Liver (tissue), 9 donors: Measurements from ENCODE around the gene KNDC1. TPM values are rescaled to one million over a fixed set of nuclear protein-coding genes. Genes with fewer than 3 reads are reported as not detected.

Experiments used
- DNase-seq: peaks from one replicate; pipeline ENCODE4 v3.0.0-alpha.2; 2017; ENCODE audit warnings: low spot score
- H3K27ac ChIP-seq, 2 donors: one replicate each; pipeline ENCODE4 v1.7.0; 2013; ENCODE audit warnings: inconsistent platforms in 2 of 2, low read length in 2 of 2, control low read depth in 1 of 2, low read depth in 1 of 2, mild to moderate bottlenecking in 1 of 2
- H3K27me3 ChIP-seq, 4 donors: one replicate each; pipeline versions ENCODE4 v1.6.1 to v1.7.0; 2013; ENCODE audit warnings: low read length in 3 of 4, inconsistent platforms in 1 of 4, mild to moderate bottlenecking in 1 of 4, moderate library complexity in 1 of 4; ENCODE audit not compliant: control insufficient read depth in 4 of 4, insufficient read depth in 4 of 4
- H3K36me3 ChIP-seq, 4 donors: one replicate each; pipeline versions ENCODE4 v1.6.1 to v1.7.0; 2013; ENCODE audit warnings: low read length in 3 of 4, mild to moderate bottlenecking in 3 of 4, low read depth in 1 of 4, moderate library complexity in 1 of 4; ENCODE audit not compliant: control insufficient read depth in 4 of 4, insufficient read depth in 3 of 4
- H3K4me1 ChIP-seq, 4 donors: one replicate each; pipeline versions ENCODE4 v1.6.1 to v1.7.0; 2013; ENCODE audit warnings: low read length in 3 of 4, mild to moderate bottlenecking in 3 of 4, moderate library complexity in 1 of 4; ENCODE audit not compliant: control insufficient read depth in 4 of 4, insufficient read depth in 4 of 4
- H3K4me3 ChIP-seq, 3 donors: one replicate each; pipeline versions ENCODE4 v1.6.1 to v1.7.0; 2013; ENCODE audit warnings: low read length in 3 of 3, control low read depth in 1 of 3, low read depth in 1 of 3, mild to moderate bottlenecking in 1 of 3
- H3K9ac ChIP-seq, 2 donors: one replicate each; pipeline ENCODE4 v1.7.0; 2013; ENCODE audit warnings: low read length in 2 of 2, mild to moderate bottlenecking in 2 of 2, moderate library complexity in 2 of 2, control low read depth in 1 of 2, low read depth in 1 of 2
- H3K9me3 ChIP-seq, 4 donors: one replicate each; pipeline versions ENCODE4 v1.6.1 to v1.7.0; 2013; ENCODE audit warnings: low read length in 3 of 4; ENCODE audit not compliant: control insufficient read depth in 4 of 4
- EGR1 ChIP-seq, 2 donors: IDR thresholded peaks; 2 replicates each; pipeline ENCODE4 v1.6.1; 2016 to 2018; ENCODE audit warnings: antibody characterized with exemption in 2 of 2, low read depth in 2 of 2
- FOXA1 ChIP-seq: IDR thresholded peaks from 2 replicates; pipeline ENCODE4 v1.6.1; 2016; ENCODE audit warnings: antibody characterized with exemption
- FOXA2 ChIP-seq: IDR thresholded peaks from 2 replicates; pipeline ENCODE4 v1.6.1; 2016; ENCODE audit warnings: antibody characterized with exemption
- GABPA ChIP-seq, 2 donors: IDR thresholded peaks in 1 of 2; conservative IDR thresholded peaks in 1 of 2; 2 replicates each; pipeline ENCODE4 v1.6.1; 2016; ENCODE audit warnings: antibody characterized with exemption in 2 of 2, mild to moderate bottlenecking in 1 of 2, moderate library complexity in 1 of 2
- HNF4A ChIP-seq, 2 donors: conservative IDR thresholded peaks; 2 replicates each; pipeline ENCODE4 v1.6.1; 2016; ENCODE audit warnings: antibody characterized with exemption in 2 of 2, mild to moderate bottlenecking in 2 of 2
- HNF4G ChIP-seq: IDR thresholded peaks from 2 replicates; pipeline ENCODE4 v1.6.1; 2016; ENCODE audit warnings: antibody characterized with exemption
- JUND ChIP-seq, 2 donors: IDR thresholded peaks; 2 replicates each; pipeline ENCODE4 v1.6.1; 2016; ENCODE audit warnings: antibody characterized with exemption in 2 of 2
- NR2F2 ChIP-seq: IDR thresholded peaks from 2 replicates; pipeline ENCODE4 v1.6.1; 2016; ENCODE audit warnings: antibody characterized with exemption
- RAD21 ChIP-seq, 2 donors: IDR thresholded peaks; 2 replicates each; pipeline ENCODE4 v1.6.1; 2016; ENCODE audit warnings: antibody characterized with exemption in 2 of 2, mild to moderate bottlenecking in 2 of 2
- RXRA ChIP-seq, 2 donors: IDR thresholded peaks; 2 replicates each; pipeline ENCODE4 v1.6.1; 2017 to 2018; ENCODE audit warnings: antibody characterized with exemption in 2 of 2, mild to moderate bottlenecking in 1 of 2
- SP1 ChIP-seq: IDR thresholded peaks from 2 replicates; pipeline ENCODE4 v1.6.1; 2018; ENCODE audit warnings: antibody characterized with exemption, mild to moderate bottlenecking
- TAF1 ChIP-seq: conservative IDR thresholded peaks from 2 replicates; pipeline ENCODE4 v1.6.1; 2016; ENCODE audit warnings: antibody characterized with exemption, mild to moderate bottlenecking
- YY1 ChIP-seq: IDR thresholded peaks from 2 replicates; pipeline ENCODE4 v1.6.1; 2016; ENCODE audit warnings: antibody characterized with exemption, mild to moderate bottlenecking
- WGBS: extraction: QIAGEN DNeasy Blood & Tissue Kit; methylation state at CpG from one replicate; pipeline ENCODE4 v1.1.7; 2013; 5-methylcytosine and 5-hydroxymethylcytosine counted together
- polyA plus RNA-seq, 2 donors: library from polyadenylated mRNA; stranded (reverse) in 1 of 2; unstranded in 1 of 2; fragments of 200-250 nt in 1 of 2; fragments of >200 nt in 1 of 2; fragmentation: Nextera tagmentation in 1 of 2; extraction: Ambion mirVana in 1 of 2; gene quantifications; one replicate each; pipeline versions ENCODE4 v1.2.1 to v1.2.3, GENCODE V29; 2013 to 2015
- total RNA-seq, 2 donors: library from RNA; depleted of rRNA; stranded (reverse); fragments of >200 nt; gene quantifications; one replicate each; pipeline ENCODE4 v1.2.3, GENCODE V29; 2014
- TF ChIP-seq, protein P1 (sequence below): IDR thresholded peaks from 2 replicates; pipeline ENCODE4 v1.6.1; 2016; ENCODE audit warnings: antibody characterized with exemption
- TF ChIP-seq, protein P2 (sequence below): fragments of 150-350 bp; IDR thresholded peaks from 2 replicates; pipeline ENCODE4 v1.5.1; 2017; ENCODE audit warnings: improper control_type of control experiment, low read depth, low read length; ENCODE audit not compliant: missing input control
- TF ChIP-seq, protein P3 (sequence below): IDR thresholded peaks from 2 replicates; pipeline ENCODE4 v1.6.1; 2016; ENCODE audit warnings: antibody characterized with exemption
- TF ChIP-seq, protein P4 (sequence below): IDR thresholded peaks from 2 replicates; pipeline ENCODE4 v1.6.1; 2016; ENCODE audit warnings: antibody characterized with exemption, mild to moderate bottlenecking
- TF ChIP-seq, protein P5 (sequence below): IDR thresholded peaks from 2 replicates; pipeline ENCODE4 v1.6.1; 2016; ENCODE audit warnings: antibody characterized with exemption
- donor health status: healthy.
- donor health status: healthy.
- donor health status: healthy.
- donor health status: healthy.
- donor health status: healthy.

The KNDC1 gene
- total and polyA plus RNA-seq, 4 donors = 0.53 to 12.9 (median 4.3) TPM

DNA sequence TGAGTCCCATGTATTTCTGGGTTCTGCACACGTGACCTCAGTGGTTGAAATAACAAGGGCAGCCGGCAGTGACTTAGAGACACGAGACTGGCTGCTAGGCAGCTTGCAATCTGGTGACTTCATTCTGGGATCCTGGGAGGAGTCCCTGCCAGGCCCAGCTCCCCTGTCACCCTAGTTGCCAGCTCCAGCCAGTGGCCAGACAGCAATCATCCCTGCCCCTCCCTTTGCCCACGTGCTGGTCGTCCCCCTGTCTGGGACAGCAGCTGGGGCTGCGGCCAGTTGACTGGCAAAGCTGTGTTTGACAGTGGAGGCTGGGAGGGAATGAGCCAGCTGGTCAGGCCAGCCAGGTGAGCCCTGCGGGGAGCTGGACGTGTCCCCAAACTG is 42.3 kb upstream of the KNDC1 start:
- no peak for TF ChIP-seq HNF4G
- TF ChIP-seq SP1 = no peak
- TF ChIP-seq, protein P1, sequence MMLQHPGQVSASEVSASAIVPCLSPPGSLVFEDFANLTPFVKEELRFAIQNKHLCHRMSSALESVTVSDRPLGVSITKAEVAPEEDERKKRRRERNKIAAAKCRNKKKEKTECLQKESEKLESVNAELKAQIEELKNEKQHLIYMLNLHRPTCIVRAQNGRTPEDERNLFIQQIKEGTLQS = no peak
- TF ChIP-seq, protein P2, sequence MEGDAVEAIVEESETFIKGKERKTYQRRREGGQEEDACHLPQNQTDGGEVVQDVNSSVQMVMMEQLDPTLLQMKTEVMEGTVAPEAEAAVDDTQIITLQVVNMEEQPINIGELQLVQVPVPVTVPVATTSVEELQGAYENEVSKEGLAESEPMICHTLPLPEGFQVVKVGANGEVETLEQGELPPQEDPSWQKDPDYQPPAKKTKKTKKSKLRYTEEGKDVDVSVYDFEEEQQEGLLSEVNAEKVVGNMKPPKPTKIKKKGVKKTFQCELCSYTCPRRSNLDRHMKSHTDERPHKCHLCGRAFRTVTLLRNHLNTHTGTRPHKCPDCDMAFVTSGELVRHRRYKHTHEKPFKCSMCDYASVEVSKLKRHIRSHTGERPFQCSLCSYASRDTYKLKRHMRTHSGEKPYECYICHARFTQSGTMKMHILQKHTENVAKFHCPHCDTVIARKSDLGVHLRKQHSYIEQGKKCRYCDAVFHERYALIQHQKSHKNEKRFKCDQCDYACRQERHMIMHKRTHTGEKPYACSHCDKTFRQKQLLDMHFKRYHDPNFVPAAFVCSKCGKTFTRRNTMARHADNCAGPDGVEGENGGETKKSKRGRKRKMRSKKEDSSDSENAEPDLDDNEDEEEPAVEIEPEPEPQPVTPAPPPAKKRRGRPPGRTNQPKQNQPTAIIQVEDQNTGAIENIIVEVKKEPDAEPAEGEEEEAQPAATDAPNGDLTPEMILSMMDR = no peak
- no peak for TF ChIP-seq FOXA2
- TF ChIP-seq HNF4A (conservative IDR thresholded peaks at IDR 0.05) = no peak
- TF ChIP-seq, protein P3, sequence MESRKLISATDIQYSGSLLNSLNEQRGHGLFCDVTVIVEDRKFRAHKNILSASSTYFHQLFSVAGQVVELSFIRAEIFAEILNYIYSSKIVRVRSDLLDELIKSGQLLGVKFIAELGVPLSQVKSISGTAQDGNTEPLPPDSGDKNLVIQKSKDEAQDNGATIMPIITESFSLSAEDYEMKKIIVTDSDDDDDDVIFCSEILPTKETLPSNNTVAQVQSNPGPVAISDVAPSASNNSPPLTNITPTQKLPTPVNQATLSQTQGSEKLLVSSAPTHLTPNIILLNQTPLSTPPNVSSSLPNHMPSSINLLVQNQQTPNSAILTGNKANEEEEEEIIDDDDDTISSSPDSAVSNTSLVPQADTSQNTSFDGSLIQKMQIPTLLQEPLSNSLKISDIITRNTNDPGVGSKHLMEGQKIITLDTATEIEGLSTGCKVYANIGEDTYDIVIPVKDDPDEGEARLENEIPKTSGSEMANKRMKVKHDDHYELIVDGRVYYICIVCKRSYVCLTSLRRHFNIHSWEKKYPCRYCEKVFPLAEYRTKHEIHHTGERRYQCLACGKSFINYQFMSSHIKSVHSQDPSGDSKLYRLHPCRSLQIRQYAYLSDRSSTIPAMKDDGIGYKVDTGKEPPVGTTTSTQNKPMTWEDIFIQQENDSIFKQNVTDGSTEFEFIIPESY = no peak
- no peak for TF ChIP-seq RAD21 (IDR thresholded peaks at IDR 0.05)
- TF ChIP-seq NR2F2 = no peak
- no peak for TF ChIP-seq FOXA1
- no peak for TF ChIP-seq YY1
- TF ChIP-seq, protein P4, sequence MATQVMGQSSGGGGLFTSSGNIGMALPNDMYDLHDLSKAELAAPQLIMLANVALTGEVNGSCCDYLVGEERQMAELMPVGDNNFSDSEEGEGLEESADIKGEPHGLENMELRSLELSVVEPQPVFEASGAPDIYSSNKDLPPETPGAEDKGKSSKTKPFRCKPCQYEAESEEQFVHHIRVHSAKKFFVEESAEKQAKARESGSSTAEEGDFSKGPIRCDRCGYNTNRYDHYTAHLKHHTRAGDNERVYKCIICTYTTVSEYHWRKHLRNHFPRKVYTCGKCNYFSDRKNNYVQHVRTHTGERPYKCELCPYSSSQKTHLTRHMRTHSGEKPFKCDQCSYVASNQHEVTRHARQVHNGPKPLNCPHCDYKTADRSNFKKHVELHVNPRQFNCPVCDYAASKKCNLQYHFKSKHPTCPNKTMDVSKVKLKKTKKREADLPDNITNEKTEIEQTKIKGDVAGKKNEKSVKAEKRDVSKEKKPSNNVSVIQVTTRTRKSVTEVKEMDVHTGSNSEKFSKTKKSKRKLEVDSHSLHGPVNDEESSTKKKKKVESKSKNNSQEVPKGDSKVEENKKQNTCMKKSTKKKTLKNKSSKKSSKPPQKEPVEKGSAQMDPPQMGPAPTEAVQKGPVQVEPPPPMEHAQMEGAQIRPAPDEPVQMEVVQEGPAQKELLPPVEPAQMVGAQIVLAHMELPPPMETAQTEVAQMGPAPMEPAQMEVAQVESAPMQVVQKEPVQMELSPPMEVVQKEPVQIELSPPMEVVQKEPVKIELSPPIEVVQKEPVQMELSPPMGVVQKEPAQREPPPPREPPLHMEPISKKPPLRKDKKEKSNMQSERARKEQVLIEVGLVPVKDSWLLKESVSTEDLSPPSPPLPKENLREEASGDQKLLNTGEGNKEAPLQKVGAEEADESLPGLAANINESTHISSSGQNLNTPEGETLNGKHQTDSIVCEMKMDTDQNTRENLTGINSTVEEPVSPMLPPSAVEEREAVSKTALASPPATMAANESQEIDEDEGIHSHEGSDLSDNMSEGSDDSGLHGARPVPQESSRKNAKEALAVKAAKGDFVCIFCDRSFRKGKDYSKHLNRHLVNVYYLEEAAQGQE = no peak
- TF ChIP-seq JUND (IDR thresholded peaks at IDR 0.05) = no peak
- TF ChIP-seq, protein P5, sequence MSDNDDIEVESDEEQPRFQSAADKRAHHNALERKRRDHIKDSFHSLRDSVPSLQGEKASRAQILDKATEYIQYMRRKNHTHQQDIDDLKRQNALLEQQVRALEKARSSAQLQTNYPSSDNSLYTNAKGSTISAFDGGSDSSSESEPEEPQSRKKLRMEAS = no peak
- TF ChIP-seq EGR1 (IDR thresholded peaks at IDR 0.05; ENCODE audit: low read depth in 2 of 2) = no peak
- no peak for TF ChIP-seq GABPA (IDR thresholded peaks at IDR 0.05 in 1 of 2, conservative IDR thresholded peaks at IDR 0.05 in 1 of 2)
- no peak for TF ChIP-seq TAF1
- no peak for TF ChIP-seq RXRA (IDR thresholded peaks at IDR 0.05)
- no peak overlapping the region for H3K9ac ChIP-seq

More for the DNA sequence above, 42.3 kb upstream of the KNDC1 start:
- Histone ChIP-seq H3K27ac (no peak overlapping the region), H3K9me3 (peaks cover 0 to 3% (median 0%) of the 10 kb centered on the region in 4 donors), H3K27me3 (no peaks in the 10 kb centered on the region), H3K36me3 (no peaks in the 10 kb centered on the region), H3K4me3 (no peak overlapping the region), H3K4me1 (no peaks in the 10 kb centered on the region)
- no peak for DNase-seq
- WGBS = 85% methylated on average over 8 of the region's 8 CpGs
